IMR-90 (cell line): ENCODE results near the gene MEGF6. TPM values are rescaled to one million over a fixed set of nuclear protein-coding genes. Genes with fewer than 3 reads are reported as not detected.

Experiments
- ATAC-seq: fragments of 200-7000 bp; cut with Tn5 transposase; 2 replicates; pipeline ENCODE4 v1.9.1; 2020; ENCODE audit warnings: low read depth, mild to moderate bottlenecking, moderate library complexity
- BruUV-seq: library from RNA; stranded (reverse); fragments of 400-500 nt; replicated peaks from 2 replicates; lab custom pipeline; 2021; lab: Mats Ljungman, UMichigan
- CTCF ChIA-PET: fragments of 300-600 bp; formaldehyde crosslinking; extraction: SDS; loops from one replicate; lab custom pipeline; 2021; ENCODE audit warnings: antibody characterized with exemption; lab: Yijun Ruan, JAX
- POLR2A ChIA-PET: fragments of 300-600 bp; sonication (Branson Sonifier 250); formaldehyde crosslinking; loops from one replicate; lab custom pipeline; 2022; ENCODE audit warnings: antibody characterized with exemption; ENCODE audit not compliant: unreplicated experiment; lab: Charles Lee
- DNase-seq: peaks from one replicate; pipeline ENCODE4 v3.0.0; 2013
- H2AFZ ChIP-seq: replicated peaks from 2 replicates; pipeline ENCODE3; 2013; ENCODE audit warnings: low read length, mild to moderate bottlenecking; ENCODE audit not compliant: poor library complexity
- H2AK5ac ChIP-seq: 2 replicates; pipeline ENCODE4 v1.6.1; 2013; ENCODE audit warnings: low read depth, low read length, inconsistent platforms
- H2AK9ac ChIP-seq: replicated peaks from 2 replicates; pipeline ENCODE3; 2013; ENCODE audit warnings: mild to moderate bottlenecking, low read depth, low read length, moderate library complexity; ENCODE audit not compliant: poor library complexity
- H2BK120ac ChIP-seq: 2 replicates; pipeline ENCODE4 v1.6.1; 2013; ENCODE audit warnings: low read depth, low read length, inconsistent platforms
- H2BK15ac ChIP-seq: 3 replicates; pipeline ENCODE4 v1.6.1; 2013; ENCODE audit warnings: low read depth, low read length, inconsistent platforms
- H2BK20ac ChIP-seq: 2 replicates; pipeline ENCODE4 v1.6.1; 2013; ENCODE audit warnings: low read depth, mild to moderate bottlenecking, inconsistent platforms, low read length, moderate library complexity
- H2BK5ac ChIP-seq: 2 replicates; pipeline ENCODE4 v1.6.1; 2013; ENCODE audit warnings: mild to moderate bottlenecking, low read depth, low read length, inconsistent platforms; ENCODE audit not compliant: poor library complexity, severe bottlenecking
- H3K14ac ChIP-seq: replicated peaks from 2 replicates; pipeline ENCODE4 v1.6.1; 2013; ENCODE audit warnings: low read depth, low read length, inconsistent platforms
- H3K18ac ChIP-seq: 2 replicates; pipeline ENCODE4 v1.6.1; 2013; ENCODE audit warnings: low read depth, low read length, control low read depth
- H3K23ac ChIP-seq: 2 replicates; pipeline ENCODE4 v1.6.1; 2013; ENCODE audit warnings: low read depth, low read length, inconsistent platforms
- H3K27ac ChIP-seq: 2 replicates; pipeline ENCODE4 v1.5.1; 2013; ENCODE audit warnings: mild to moderate bottlenecking, control low read depth, low read length; ENCODE audit not compliant: insufficient read depth
- H3K27me3 ChIP-seq: 2 replicates; pipeline ENCODE4 v1.6.1; 2013; ENCODE audit warnings: low read length; ENCODE audit not compliant: control insufficient read depth, insufficient read depth
- H3K36me3 ChIP-seq: 2 replicates; pipeline ENCODE4 v1.6.1; 2013; ENCODE audit warnings: low read length, mixed read lengths; ENCODE audit not compliant: control insufficient read depth, insufficient read depth
- H3K4ac ChIP-seq: 2 replicates; pipeline ENCODE4 v1.6.1; 2013; ENCODE audit warnings: low read depth, low read length, inconsistent platforms
- H3K4me1 ChIP-seq: 2 replicates; pipeline ENCODE4 v1.6.1; 2013; ENCODE audit warnings: low read length, mixed read lengths; ENCODE audit not compliant: control insufficient read depth, insufficient read depth
- H3K4me2 ChIP-seq: 2 replicates; pipeline ENCODE4 v1.6.1; 2013; ENCODE audit warnings: low read depth, mild to moderate bottlenecking, control low read depth, low read length, moderate library complexity
- H3K4me3 ChIP-seq: 2 replicates; pipeline ENCODE4 v1.5.1; 2013; ENCODE audit warnings: low read depth, mild to moderate bottlenecking, control low read depth, low read length, moderate library complexity; ENCODE audit not compliant: insufficient read depth
- H3K56ac ChIP-seq: 2 replicates; pipeline ENCODE4 v1.6.1; 2013; ENCODE audit warnings: low read length, inconsistent platforms; ENCODE audit not compliant: insufficient read depth; ENCODE audit errors: extremely low read depth
- H3K79me1 ChIP-seq, 2 experiments: 2 replicates each; pipeline ENCODE4 v1.6.1; 2013; ENCODE audit warnings: low read length in 2 of 2, inconsistent platforms in 1 of 2, low read depth in 1 of 2
- H3K9ac ChIP-seq: 2 replicates; pipeline ENCODE4 v1.6.1; 2013; ENCODE audit warnings: low read depth, low read length, control low read depth
- H3K9me1 ChIP-seq: 2 replicates; pipeline ENCODE4 v1.6.1; 2013; ENCODE audit warnings: low read length, inconsistent platforms; ENCODE audit not compliant: insufficient read depth
- H3K9me3 ChIP-seq: 2 replicates; pipeline ENCODE4 v1.6.1; 2013; ENCODE audit warnings: low read length; ENCODE audit not compliant: control insufficient read depth, insufficient read depth
- H4K20me1 ChIP-seq: 2 replicates; pipeline ENCODE4 v1.6.1; 2013; ENCODE audit warnings: low read length, inconsistent platforms; ENCODE audit not compliant: insufficient read depth
- H4K5ac ChIP-seq: 2 replicates; pipeline ENCODE4 v1.6.1; 2013; ENCODE audit warnings: mild to moderate bottlenecking, low read depth, low read length, control low read depth
- H4K8ac ChIP-seq, 2 experiments: 2 replicates each; pipeline ENCODE4 v1.6.1; 2013; ENCODE audit warnings: low read depth in 2 of 2, low read length in 2 of 2, control low read depth in 1 of 2, inconsistent platforms in 1 of 2
- H4K91ac ChIP-seq: 2 replicates; pipeline ENCODE4 v1.6.1; 2013; ENCODE audit warnings: low read depth, low read length, inconsistent platforms; ENCODE audit not compliant: insufficient read depth
- BHLHE40 ChIP-seq: fragments of 150-350 bp; IDR thresholded peaks from 2 replicates; pipeline ENCODE4 v1.6.1; 2016; ENCODE audit warnings: mild to moderate bottlenecking, low read depth, low read length
- CHD1 ChIP-seq: IDR thresholded peaks from 2 replicates; pipeline ENCODE4 v1.6.1; 2012; ENCODE audit warnings: low read depth, low read length, improper control_type of control experiment
- MAZ ChIP-seq: IDR thresholded peaks from 2 replicates; pipeline ENCODE4 v1.6.1; 2012; ENCODE audit warnings: low read depth, mild to moderate bottlenecking, low read length, improper control_type of control experiment, moderate library complexity, borderline replicate concordance
- MXI1 ChIP-seq: IDR thresholded peaks from 2 replicates; pipeline ENCODE4 v1.6.1; 2012; ENCODE audit warnings: low read depth, mild to moderate bottlenecking, low read length, moderate library complexity, borderline replicate concordance
- NFE2L2 ChIP-seq: fragments of 150-350 bp; IDR thresholded peaks from 2 replicates; pipeline ENCODE4 v1.6.1; 2016; ENCODE audit warnings: low read depth, mild to moderate bottlenecking, low read length
- RAD21 ChIP-seq: IDR thresholded peaks from 2 replicates; pipeline ENCODE4 v1.6.1; 2012; ENCODE audit warnings: low read length, improper control_type of control experiment
- RCOR1 ChIP-seq: IDR thresholded peaks from 2 replicates; pipeline ENCODE4 v1.6.1; 2012; ENCODE audit warnings: mild to moderate bottlenecking, low read length, improper control_type of control experiment; ENCODE audit not compliant: insufficient replicate concordance
- RFX5 ChIP-seq: IDR thresholded peaks from 2 replicates; pipeline ENCODE4 v1.8.0; 2012; ENCODE audit warnings: low read depth, mild to moderate bottlenecking, low read length, moderate library complexity
- SMC3 ChIP-seq: fragments of 150-350 bp; IDR thresholded peaks from 2 replicates; pipeline ENCODE4 v1.6.1; 2016; ENCODE audit warnings: low read depth, mild to moderate bottlenecking, antibody characterized with exemption, low read length, moderate library complexity
- USF2 ChIP-seq: fragments of 150-350 bp; IDR thresholded peaks from 2 replicates; pipeline ENCODE4 v1.6.1; 2017; ENCODE audit warnings: mild to moderate bottlenecking, antibody characterized with exemption, low read length, low read depth
- WGBS, 2 experiments: methylation state at CpG; one replicate each; pipeline versions ENCODE4 v1.1.5 to v1.1.7; 2013; ENCODE audit warnings: missing lambda C conversion rate in 2 of 2; ENCODE audit not compliant: insufficient read length in 1 of 2; ENCODE audit errors: extremely low coverage in 2 of 2; 5-methylcytosine and 5-hydroxymethylcytosine counted together
- dilution Hi-C: fragments of 300-500 bp; cut with HindIII; formaldehyde crosslinking; loops from one replicate; pipeline ENCODE4 v1.14.3; 2018; ENCODE audit warnings: low sequenced_read_pairs; ENCODE audit not compliant: unreplicated experiment
- in situ Hi-C: fragments of 300-500 bp; cut with MboI; formaldehyde crosslinking; loops from 3 replicates; pipeline ENCODE4 v1.14.3; 2019; ENCODE audit warnings: low sequenced_read_pairs, inconsistent platforms, mixed read lengths
- intact Hi-C: fragments of 100-400 bp; cut with micrococcal nuclease; formaldehyde crosslinking; loops from 2 replicates; pipeline ENCODE4 v1.10.0; 2022
- polyA plus RNA-seq, 3 experiments: library from polyadenylated mRNA; depleted of rRNA; stranded (reverse); fragments of >200 nt; gene quantifications; 2 replicates each; pipeline ENCODE4 v1.2.3, GENCODE V29; 2012; ENCODE audit warnings: low replicate concordance in 1 of 3
- total RNA-seq: library from RNA; depleted of rRNA; stranded (reverse); fragments of >200 nt; gene quantifications from 2 replicates; pipeline ENCODE4 v1.2.3, GENCODE V29; 2012
- TF ChIP-seq, protein P1 (sequence below): fragments of 150-350 bp; IDR thresholded peaks from 2 replicates; pipeline ENCODE4 v1.6.1; 2016; ENCODE audit warnings: low read depth, mild to moderate bottlenecking, low read length, moderate library complexity, borderline replicate concordance

Gene MEGF6
- total and polyA plus RNA-seq, 2 of the 4 experiments (the other 2 are of a cell fraction): 0.72 to 4.1 TPM

- Histone ChIP-seq H2AK9ac (no peak overlapping the region), H3K23ac (no peak overlapping the region), H3K27ac (no peak overlapping the region), H4K20me1 (no peaks in the 10 kb centered on the region), H3K4me2 (no peak overlapping the region), H3K36me3 (no peaks in the 10 kb centered on the region), H3K14ac (no peak overlapping the region), H2BK15ac (no peak overlapping the region), H3K4me3 (no peak overlapping the region), H4K91ac (no peak overlapping the region), H3K4me1 (no peaks in the 10 kb centered on the region), H3K4ac (no peak overlapping the region), H3K79me1 (no peaks in the 10 kb centered on the region), H4K8ac (no peak overlapping the region), H2BK20ac (no peak overlapping the region), H3K9me3 (no peaks in the 10 kb centered on the region), H2AFZ (no peak overlapping the region), H3K18ac (no peak overlapping the region), H3K27me3 (peaks cover 17% of the 10 kb centered on the region), H3K9me1 (no peaks in the 10 kb centered on the region), H2BK5ac (no peak overlapping the region), H3K56ac (no peak overlapping the region), H4K5ac (no peak overlapping the region), H2AK5ac (no peak overlapping the region), H3K9ac (no peak overlapping the region), H2BK120ac (no peak overlapping the region)
- no TSS peak for BruUV-seq
- ATAC-seq (no peak), DNase-seq (no peak)
- no peak for TF ChIP-seq MXI1
- no peak for TF ChIP-seq RFX5
- no peak for TF ChIP-seq SMC3
- no peak for TF ChIP-seq BHLHE40
- no peak for TF ChIP-seq CHD1
- no peak for TF ChIP-seq USF2
- TF ChIP-seq, protein P1, sequence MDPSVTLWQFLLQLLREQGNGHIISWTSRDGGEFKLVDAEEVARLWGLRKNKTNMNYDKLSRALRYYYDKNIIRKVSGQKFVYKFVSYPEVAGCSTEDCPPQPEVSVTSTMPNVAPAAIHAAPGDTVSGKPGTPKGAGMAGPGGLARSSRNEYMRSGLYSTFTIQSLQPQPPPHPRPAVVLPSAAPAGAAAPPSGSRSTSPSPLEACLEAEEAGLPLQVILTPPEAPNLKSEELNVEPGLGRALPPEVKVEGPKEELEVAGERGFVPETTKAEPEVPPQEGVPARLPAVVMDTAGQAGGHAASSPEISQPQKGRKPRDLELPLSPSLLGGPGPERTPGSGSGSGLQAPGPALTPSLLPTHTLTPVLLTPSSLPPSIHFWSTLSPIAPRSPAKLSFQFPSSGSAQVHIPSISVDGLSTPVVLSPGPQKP: no peak
- TF ChIP-seq RAD21: no peak
- no peak for TF ChIP-seq NFE2L2
- TF ChIP-seq MAZ: no peak
- no peak for TF ChIP-seq RCOR1
- ChIA-PET CTCF (no interaction called here), POLR2A (no interaction called here)
- dilution Hi-C loops (no loop called here), intact Hi-C loops (no loop called here), in situ Hi-C loops (no loop called here)
- no CpG with 5 or more reads among the region's 13 CpGs for WGBS, 2 experiments
Observed at GRCh38 chr1:3461934-3462275, 149.4 kb downstream of the MEGF6 start.
